Measurements from ENCODE around the gene ZFY.
A peak's percentile ranks its signal among the peaks of the same experiment; 100 is the strongest.

Gene ZFY

GRCh38 chrY:2934861-2935715 lies at the start of gene ZFY:
Gene ZFY, plus strand, starts transcription at chrY:2935381. Its CDS starts 18,556 bp downstream, at chrY:2953937.
- peak; percentile 67 for DNase-seq

GRCh38 chrY:2885880-2886279 lies 49.3 kb upstream of the ZFY start:
- no peak for DNase-seq

GRCh38 chrY:2887386-2887785 lies 47.8 kb upstream of the ZFY start:
- peak; percentile 82 for DNase-seq

- DNase-seq = peak; percentile 64
Observed at GRCh38 chrY:2887955-2888354, 47.2 kb upstream of the ZFY start.

GRCh38 chrY:2893471-2893870 lies 41.7 kb upstream of the ZFY start:
- no peak for DNase-seq

GRCh38 chrY:2896050-2896449 lies 39.1 kb upstream of the ZFY start:
- DNase-seq = no peak

GRCh38 chrY:2907356-2907755 lies 27.8 kb upstream of the ZFY start:
- peak; percentile 56 for DNase-seq

- peak; percentile 51 for DNase-seq
Observed at GRCh38 chrY:2913066-2913815, 21.9 kb upstream of the ZFY start.

- peak; percentile 22 for DNase-seq
Observed at GRCh38 chrY:2934078-2934477, 1.1 kb upstream of the ZFY start.

- peak; percentile 92 for DNase-seq
Observed at GRCh38 chrY:2935716-2936435, 695 bp downstream of the ZFY start.

GRCh38 chrY:2936436-2936750 lies 1.2 kb downstream of the ZFY start:
- no peak for DNase-seq

GRCh38 chrY:2937149-2937548 lies 2.0 kb downstream of the ZFY start:
- no peak for DNase-seq

- DNase-seq = no peak
Observed at GRCh38 chrY:2949590-2950252, 14.5 kb downstream of the ZFY start.

GRCh38 chrY:2950655-2951054 lies 15.5 kb downstream of the ZFY start:
- no peak for DNase-seq

GRCh38 chrY:2952912-2953311 lies 17.7 kb downstream of the ZFY start:
- DNase-seq = no peak

GRCh38 chrY:2954735-2955134 lies 19.6 kb downstream of the ZFY start:
- DNase-seq = no peak

GRCh38 chrY:2955561-2955960 lies 20.4 kb downstream of the ZFY start:
- DNase-seq = no peak

GRCh38 chrY:2962061-2962460 lies 26.9 kb downstream of the ZFY start:
- DNase-seq = no peak

- no peak for DNase-seq
Observed at GRCh38 chrY:2964814-2965213, 29.6 kb downstream of the ZFY start.

GRCh38 chrY:2965629-2966028 lies 30.4 kb downstream of the ZFY start:
- DNase-seq = no peak

- no peak for DNase-seq
Observed at GRCh38 chrY:2969561-2969960, 34.4 kb downstream of the ZFY start.

- no peak for DNase-seq
Observed at GRCh38 chrY:2972708-2973107, 37.5 kb downstream of the ZFY start.

GRCh38 chrY:2973110-2973751 lies 38.0 kb downstream of the ZFY start:
- DNase-seq = no peak
